IMR-90 (cell line): ENCODE data around the gene PPP1R13B. TPM values are rescaled to one million over a fixed set of nuclear protein-coding genes. Genes with fewer than 3 reads are reported as not detected.
A peak's percentile ranks its signal among the peaks of the same experiment; 100 is the strongest.

Source experiments
- ATAC-seq: fragments of 200-7000 bp; cut with Tn5 transposase; 2 replicates; pipeline ENCODE4 v1.9.1; 2020; ENCODE audit warnings: low read depth, mild to moderate bottlenecking, moderate library complexity
- BruUV-seq: library from RNA; stranded (reverse); fragments of 400-500 nt; replicated peaks from 2 replicates; lab custom pipeline; 2021; lab: Mats Ljungman, UMichigan
- CTCF ChIA-PET: fragments of 300-600 bp; formaldehyde crosslinking; extraction: SDS; loops from one replicate; lab custom pipeline; 2021; ENCODE audit warnings: antibody characterized with exemption; lab: Yijun Ruan, JAX
- POLR2A ChIA-PET: fragments of 300-600 bp; sonication (Branson Sonifier 250); formaldehyde crosslinking; loops from one replicate; lab custom pipeline; 2022; ENCODE audit warnings: antibody characterized with exemption; ENCODE audit not compliant: unreplicated experiment; lab: Charles Lee
- DNase-seq: peaks from one replicate; pipeline ENCODE4 v3.0.0; 2013
- H2AFZ ChIP-seq: replicated peaks from 2 replicates; pipeline ENCODE3; 2013; ENCODE audit warnings: low read length, mild to moderate bottlenecking; ENCODE audit not compliant: poor library complexity
- H2AK5ac ChIP-seq: 2 replicates; pipeline ENCODE4 v1.6.1; 2013; ENCODE audit warnings: low read depth, low read length, inconsistent platforms
- H2AK9ac ChIP-seq: replicated peaks from 2 replicates; pipeline ENCODE3; 2013; ENCODE audit warnings: mild to moderate bottlenecking, low read depth, low read length, moderate library complexity; ENCODE audit not compliant: poor library complexity
- H2BK120ac ChIP-seq: 2 replicates; pipeline ENCODE4 v1.6.1; 2013; ENCODE audit warnings: low read depth, low read length, inconsistent platforms
- H2BK15ac ChIP-seq: 3 replicates; pipeline ENCODE4 v1.6.1; 2013; ENCODE audit warnings: low read depth, low read length, inconsistent platforms
- H2BK20ac ChIP-seq: 2 replicates; pipeline ENCODE4 v1.6.1; 2013; ENCODE audit warnings: low read depth, mild to moderate bottlenecking, inconsistent platforms, low read length, moderate library complexity
- H2BK5ac ChIP-seq: 2 replicates; pipeline ENCODE4 v1.6.1; 2013; ENCODE audit warnings: mild to moderate bottlenecking, low read depth, low read length, inconsistent platforms; ENCODE audit not compliant: poor library complexity, severe bottlenecking
- H3K14ac ChIP-seq: replicated peaks from 2 replicates; pipeline ENCODE4 v1.6.1; 2013; ENCODE audit warnings: low read depth, low read length, inconsistent platforms
- H3K18ac ChIP-seq: 2 replicates; pipeline ENCODE4 v1.6.1; 2013; ENCODE audit warnings: low read depth, low read length, control low read depth
- H3K23ac ChIP-seq: 2 replicates; pipeline ENCODE4 v1.6.1; 2013; ENCODE audit warnings: low read depth, low read length, inconsistent platforms
- H3K27ac ChIP-seq: 2 replicates; pipeline ENCODE4 v1.5.1; 2013; ENCODE audit warnings: mild to moderate bottlenecking, control low read depth, low read length; ENCODE audit not compliant: insufficient read depth
- H3K27me3 ChIP-seq: 2 replicates; pipeline ENCODE4 v1.6.1; 2013; ENCODE audit warnings: low read length; ENCODE audit not compliant: control insufficient read depth, insufficient read depth
- H3K36me3 ChIP-seq: 2 replicates; pipeline ENCODE4 v1.6.1; 2013; ENCODE audit warnings: low read length, mixed read lengths; ENCODE audit not compliant: control insufficient read depth, insufficient read depth
- H3K4ac ChIP-seq: 2 replicates; pipeline ENCODE4 v1.6.1; 2013; ENCODE audit warnings: low read depth, low read length, inconsistent platforms
- H3K4me1 ChIP-seq: 2 replicates; pipeline ENCODE4 v1.6.1; 2013; ENCODE audit warnings: low read length, mixed read lengths; ENCODE audit not compliant: control insufficient read depth, insufficient read depth
- H3K4me2 ChIP-seq: 2 replicates; pipeline ENCODE4 v1.6.1; 2013; ENCODE audit warnings: low read depth, mild to moderate bottlenecking, control low read depth, low read length, moderate library complexity
- H3K4me3 ChIP-seq: 2 replicates; pipeline ENCODE4 v1.5.1; 2013; ENCODE audit warnings: low read depth, mild to moderate bottlenecking, control low read depth, low read length, moderate library complexity; ENCODE audit not compliant: insufficient read depth
- H3K56ac ChIP-seq: 2 replicates; pipeline ENCODE4 v1.6.1; 2013; ENCODE audit warnings: low read length, inconsistent platforms; ENCODE audit not compliant: insufficient read depth; ENCODE audit errors: extremely low read depth
- H3K79me1 ChIP-seq, 2 experiments: 2 replicates each; pipeline ENCODE4 v1.6.1; 2013; ENCODE audit warnings: low read length in 2 of 2, inconsistent platforms in 1 of 2, low read depth in 1 of 2
- H3K9ac ChIP-seq: 2 replicates; pipeline ENCODE4 v1.6.1; 2013; ENCODE audit warnings: low read depth, low read length, control low read depth
- H3K9me1 ChIP-seq: 2 replicates; pipeline ENCODE4 v1.6.1; 2013; ENCODE audit warnings: low read length, inconsistent platforms; ENCODE audit not compliant: insufficient read depth
- H3K9me3 ChIP-seq: 2 replicates; pipeline ENCODE4 v1.6.1; 2013; ENCODE audit warnings: low read length; ENCODE audit not compliant: control insufficient read depth, insufficient read depth
- H4K20me1 ChIP-seq: 2 replicates; pipeline ENCODE4 v1.6.1; 2013; ENCODE audit warnings: low read length, inconsistent platforms; ENCODE audit not compliant: insufficient read depth
- H4K5ac ChIP-seq: 2 replicates; pipeline ENCODE4 v1.6.1; 2013; ENCODE audit warnings: mild to moderate bottlenecking, low read depth, low read length, control low read depth
- H4K8ac ChIP-seq, 2 experiments: 2 replicates each; pipeline ENCODE4 v1.6.1; 2013; ENCODE audit warnings: low read depth in 2 of 2, low read length in 2 of 2, control low read depth in 1 of 2, inconsistent platforms in 1 of 2
- H4K91ac ChIP-seq: 2 replicates; pipeline ENCODE4 v1.6.1; 2013; ENCODE audit warnings: low read depth, low read length, inconsistent platforms; ENCODE audit not compliant: insufficient read depth
- BHLHE40 ChIP-seq: fragments of 150-350 bp; IDR thresholded peaks from 2 replicates; pipeline ENCODE4 v1.6.1; 2016; ENCODE audit warnings: mild to moderate bottlenecking, low read depth, low read length
- CEBPB ChIP-seq: IDR thresholded peaks from 2 replicates; pipeline ENCODE4 v1.6.1; 2012; ENCODE audit warnings: low read depth, low read length, improper control_type of control experiment
- CTCF ChIP-seq: conservative IDR thresholded peaks from 2 replicates; pipeline ENCODE4 v1.5.1; 2012; ENCODE audit warnings: mild to moderate bottlenecking, low read depth, low read length, improper control_type of control experiment
- ELK1 ChIP-seq: fragments of 150-350 bp; IDR thresholded peaks from 2 replicates; pipeline ENCODE4 v1.6.1; 2016; ENCODE audit warnings: low read depth, mild to moderate bottlenecking, low read length, moderate library complexity, borderline replicate concordance
- FOS ChIP-seq: fragments of 150-350 bp; IDR thresholded peaks from 2 replicates; pipeline ENCODE4 v1.6.1; 2016; ENCODE audit warnings: low read depth, low read length
- MAFK ChIP-seq: IDR thresholded peaks from 2 replicates; pipeline ENCODE4 v1.6.1; 2012; ENCODE audit warnings: low read depth, low read length, improper control_type of control experiment
- MAZ ChIP-seq: IDR thresholded peaks from 2 replicates; pipeline ENCODE4 v1.6.1; 2012; ENCODE audit warnings: low read depth, mild to moderate bottlenecking, low read length, improper control_type of control experiment, moderate library complexity, borderline replicate concordance
- MXI1 ChIP-seq: IDR thresholded peaks from 2 replicates; pipeline ENCODE4 v1.6.1; 2012; ENCODE audit warnings: low read depth, mild to moderate bottlenecking, low read length, moderate library complexity, borderline replicate concordance
- NFE2L2 ChIP-seq: fragments of 150-350 bp; IDR thresholded peaks from 2 replicates; pipeline ENCODE4 v1.6.1; 2016; ENCODE audit warnings: low read depth, mild to moderate bottlenecking, low read length
- POLR2A ChIP-seq: IDR thresholded peaks from 2 replicates; pipeline ENCODE4 v1.6.1; 2012; ENCODE audit warnings: mild to moderate bottlenecking, low read depth, low read length
- RAD21 ChIP-seq: IDR thresholded peaks from 2 replicates; pipeline ENCODE4 v1.6.1; 2012; ENCODE audit warnings: low read length, improper control_type of control experiment
- RCOR1 ChIP-seq: IDR thresholded peaks from 2 replicates; pipeline ENCODE4 v1.6.1; 2012; ENCODE audit warnings: mild to moderate bottlenecking, low read length, improper control_type of control experiment; ENCODE audit not compliant: insufficient replicate concordance
- RFX5 ChIP-seq: IDR thresholded peaks from 2 replicates; pipeline ENCODE4 v1.8.0; 2012; ENCODE audit warnings: low read depth, mild to moderate bottlenecking, low read length, moderate library complexity
- USF2 ChIP-seq: fragments of 150-350 bp; IDR thresholded peaks from 2 replicates; pipeline ENCODE4 v1.6.1; 2017; ENCODE audit warnings: mild to moderate bottlenecking, antibody characterized with exemption, low read length, low read depth
- WGBS, 2 experiments: methylation state at CpG; one replicate each; pipeline versions ENCODE4 v1.1.5 to v1.1.7; 2013; ENCODE audit warnings: missing lambda C conversion rate in 2 of 2; ENCODE audit not compliant: insufficient read length in 1 of 2; ENCODE audit errors: extremely low coverage in 2 of 2; 5-methylcytosine and 5-hydroxymethylcytosine counted together
- dilution Hi-C: fragments of 300-500 bp; cut with HindIII; formaldehyde crosslinking; loops from one replicate; pipeline ENCODE4 v1.14.3; 2018; ENCODE audit warnings: low sequenced_read_pairs; ENCODE audit not compliant: unreplicated experiment
- in situ Hi-C: fragments of 300-500 bp; cut with MboI; formaldehyde crosslinking; loops from 3 replicates; pipeline ENCODE4 v1.14.3; 2019; ENCODE audit warnings: low sequenced_read_pairs, inconsistent platforms, mixed read lengths
- intact Hi-C: fragments of 100-400 bp; cut with micrococcal nuclease; formaldehyde crosslinking; loops from 2 replicates; pipeline ENCODE4 v1.10.0; 2022
- polyA plus RNA-seq, 3 experiments: library from polyadenylated mRNA; depleted of rRNA; stranded (reverse); fragments of >200 nt; gene quantifications; 2 replicates each; pipeline ENCODE4 v1.2.3, GENCODE V29; 2012; ENCODE audit warnings: low replicate concordance in 1 of 3
- total RNA-seq: library from RNA; depleted of rRNA; stranded (reverse); fragments of >200 nt; gene quantifications from 2 replicates; pipeline ENCODE4 v1.2.3, GENCODE V29; 2012

PPP1R13B gene
- total and polyA plus RNA-seq, 2 of the 4 experiments (the other 2 are of a cell fraction), result 1.6 to 2.8 TPM

- H4K8ac ChIP-seq, result no peak overlapping the region
- intact Hi-C loops, result no loop called here
- H3K9me3 ChIP-seq, result no peaks in the 10 kb centered on the region
- H3K79me1 ChIP-seq, result peaks cover 14 to 61% of the 10 kb centered on the region in 2 experiments
- in situ Hi-C loops, result no loop called here
- ChIA-PET POLR2A (no interaction called here), CTCF (interaction anchor here (1.1 kb wide), 1 partner anchor 55 kb away, joined by 4 read pairs; no protein-coding TSS in a partner anchor)
- no TSS peak for BruUV-seq
- no peak overlapping the region for H2BK20ac ChIP-seq
- H3K4me3 ChIP-seq, result no peak overlapping the region
- H3K27me3 ChIP-seq, result no peaks in the 10 kb centered on the region
- TF ChIP-seq CEBPB (no peak), ELK1 (no peak), MAZ (no peak), FOS (no peak), MXI1 (no peak), MAFK (no peak), RFX5 (no peak), BHLHE40 (no peak), USF2 (no peak), NFE2L2 (no peak), RAD21 (no peak), CTCF (no peak), RCOR1 (no peak), POLR2A (no peak)
- H2BK120ac ChIP-seq, result no peak overlapping the region
- H3K4ac ChIP-seq, result no peak overlapping the region
- no peak overlapping the region for H3K9ac ChIP-seq
- H3K4me1 ChIP-seq, result peaks cover 2% of the 10 kb centered on the region; the same call in 1 of the 2 replicates
- H3K27ac ChIP-seq, result no peak overlapping the region
- H3K36me3 ChIP-seq, result peaks cover 12% of the 10 kb centered on the region
- no peak overlapping the region for H3K4me2 ChIP-seq
- no peak overlapping the region for H4K91ac ChIP-seq
- ATAC-seq (no peak), DNase-seq (no peak)
- no peak overlapping the region for H2AK5ac ChIP-seq
- no peak overlapping the region for H3K23ac ChIP-seq
- no peak overlapping the region for H3K56ac ChIP-seq
- H3K14ac ChIP-seq, result no peak overlapping the region
- H4K5ac ChIP-seq, result no peak overlapping the region
- H2AFZ ChIP-seq, result peak overlapping the region; percentile 43
- H2BK5ac ChIP-seq, result no peak overlapping the region
- dilution Hi-C loops, result no loop called here
- peaks cover 10% of the 10 kb centered on the region for H3K9me1 ChIP-seq
- H2AK9ac ChIP-seq, result no peak overlapping the region
- peaks cover 70% of the 10 kb centered on the region for H4K20me1 ChIP-seq
- WGBS, 2 experiments, result 80% methylated on average over 2 of the region's 7 CpGs; no CpG with 5 or more reads in 1 of the 2 experiments
- no peak overlapping the region for H3K18ac ChIP-seq
- no peak overlapping the region for H2BK15ac ChIP-seq
Observed at GRCh38 chr14:103723748-103724081, 123.7 kb downstream of the PPP1R13B start.
